MM.1S (cell line): ENCODE data around the gene DDX39B.

ENCODE experiments used
- EZH2 ChIP-seq: fragments of 300-600 bp; sonication (generic); optimal IDR thresholded peaks from 2 replicates; pipeline ENCODE3; 2017; ENCODE audit warnings: low read depth, mild to moderate bottlenecking, antibody characterized with exemption, low read length, mixed read lengths
- TF ChIP-seq, protein P1 (sequence below): fragments of 300-600 bp; sonication (generic); IDR thresholded peaks from 2 replicates; pipeline ENCODE4 v1.5.1; 2016; ENCODE audit warnings: antibody characterized with exemption, low read length, mixed read lengths

- TF ChIP-seq, protein P1, sequence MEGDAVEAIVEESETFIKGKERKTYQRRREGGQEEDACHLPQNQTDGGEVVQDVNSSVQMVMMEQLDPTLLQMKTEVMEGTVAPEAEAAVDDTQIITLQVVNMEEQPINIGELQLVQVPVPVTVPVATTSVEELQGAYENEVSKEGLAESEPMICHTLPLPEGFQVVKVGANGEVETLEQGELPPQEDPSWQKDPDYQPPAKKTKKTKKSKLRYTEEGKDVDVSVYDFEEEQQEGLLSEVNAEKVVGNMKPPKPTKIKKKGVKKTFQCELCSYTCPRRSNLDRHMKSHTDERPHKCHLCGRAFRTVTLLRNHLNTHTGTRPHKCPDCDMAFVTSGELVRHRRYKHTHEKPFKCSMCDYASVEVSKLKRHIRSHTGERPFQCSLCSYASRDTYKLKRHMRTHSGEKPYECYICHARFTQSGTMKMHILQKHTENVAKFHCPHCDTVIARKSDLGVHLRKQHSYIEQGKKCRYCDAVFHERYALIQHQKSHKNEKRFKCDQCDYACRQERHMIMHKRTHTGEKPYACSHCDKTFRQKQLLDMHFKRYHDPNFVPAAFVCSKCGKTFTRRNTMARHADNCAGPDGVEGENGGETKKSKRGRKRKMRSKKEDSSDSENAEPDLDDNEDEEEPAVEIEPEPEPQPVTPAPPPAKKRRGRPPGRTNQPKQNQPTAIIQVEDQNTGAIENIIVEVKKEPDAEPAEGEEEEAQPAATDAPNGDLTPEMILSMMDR, result no peak
- no peak for TF ChIP-seq EZH2
Measured at GRCh38 chr6:31535538-31536324, 6.1 kb downstream of the DDX39B start.
